Midbrain (tissue), 1 donor: Measurements from ENCODE around the gene GTF2B.
A peak's percentile ranks its signal among the peaks of the same experiment; 100 is the strongest.
"Not testable (repeated sequence)": the region's sequence is repeated elsewhere in the genome, so short reads cannot be mapped to it uniquely, and the experiment has no call there.

ENCODE experiments used
- DNase-seq: peaks from one replicate; lab custom pipeline; 2025; lab: John Stamatoyannopoulos, UW

Gene GTF2B

GRCh38 chr1:88883156-88883555 lies 8.2 kb downstream of the GTF2B start:
- no peak for DNase-seq

- DNase-seq = not testable (repeated sequence)
Measured at GRCh38 chr1:88880717-88881116, 10.7 kb downstream of the GTF2B start.

- no peak for DNase-seq
Measured at GRCh38 chr1:88878731-88879130, 12.6 kb downstream of the GTF2B start.

GRCh38 chr1:88877911-88878310 lies 13.5 kb downstream of the GTF2B start:
- no peak for DNase-seq

- peak; percentile 38 for DNase-seq
Measured at GRCh38 chr1:88877382-88877825, 14.0 kb downstream of the GTF2B start.

GRCh38 chr1:88876573-88877365 lies 14.6 kb downstream of the GTF2B start:
- no peak for DNase-seq

- no peak for DNase-seq
Measured at GRCh38 chr1:88875595-88875994, 15.8 kb downstream of the GTF2B start.

GRCh38 chr1:88873737-88874349 lies 17.5 kb downstream of the GTF2B start:
- DNase-seq = no peak

- DNase-seq = not testable (repeated sequence)
Measured at GRCh38 chr1:88869644-88870043, 21.7 kb downstream of the GTF2B start.

- DNase-seq = no peak
Measured at GRCh38 chr1:88867743-88868521, 23.4 kb downstream of the GTF2B start.

- no peak for DNase-seq
Measured at GRCh38 chr1:88851303-88852063, 39.9 kb downstream of the GTF2B start.

- DNase-seq = no peak
Measured at GRCh38 chr1:88847643-88848042, 43.7 kb downstream of the GTF2B start.

- DNase-seq = peak; percentile 22
Measured at GRCh38 chr1:88825721-88826120, 65.6 kb downstream of the GTF2B start.

- not testable (repeated sequence) for DNase-seq
Measured at GRCh38 chr1:88819642-88820041, 71.7 kb downstream of the GTF2B start.

GRCh38 chr1:88813471-88813870 lies 77.9 kb downstream of the GTF2B start:
- no peak for DNase-seq

GRCh38 chr1:88812366-88812765 lies 79.0 kb downstream of the GTF2B start:
- no peak for DNase-seq

- no peak for DNase-seq
Measured at GRCh38 chr1:88803444-88803843, 87.9 kb downstream of the GTF2B start.

GRCh38 chr1:88802950-88803349 lies 88.4 kb downstream of the GTF2B start:
- no peak for DNase-seq
